ENCODE measurements around the gene KCNN3.

- TF ChIP-seq CTCF (IDR thresholded peaks at IDR 0.05; ENCODE audit: poor library complexity, severe bottlenecking) (no peak), MXI1 (conservative IDR thresholded peaks at IDR 0.05; ENCODE audit: poor library complexity, severe bottlenecking) (no peak), EZH2 (IDR thresholded peaks at IDR 0.05; ENCODE audit: borderline replicate concordance, insufficient read depth, low read length, poor library complexity, severe bottlenecking) (no peak), POLR2AphosphoS5 (IDR thresholded peaks at IDR 0.05) (no peak), RAD21 (conservative IDR thresholded peaks at IDR 0.05) (no peak), EP300 (conservative IDR thresholded peaks at IDR 0.05; ENCODE audit: poor library complexity, severe bottlenecking) (no peak), TAF1 (IDR thresholded peaks at IDR 0.05; ENCODE audit: low read depth) (no peak)
- TF ChIP-seq, protein P1, sequence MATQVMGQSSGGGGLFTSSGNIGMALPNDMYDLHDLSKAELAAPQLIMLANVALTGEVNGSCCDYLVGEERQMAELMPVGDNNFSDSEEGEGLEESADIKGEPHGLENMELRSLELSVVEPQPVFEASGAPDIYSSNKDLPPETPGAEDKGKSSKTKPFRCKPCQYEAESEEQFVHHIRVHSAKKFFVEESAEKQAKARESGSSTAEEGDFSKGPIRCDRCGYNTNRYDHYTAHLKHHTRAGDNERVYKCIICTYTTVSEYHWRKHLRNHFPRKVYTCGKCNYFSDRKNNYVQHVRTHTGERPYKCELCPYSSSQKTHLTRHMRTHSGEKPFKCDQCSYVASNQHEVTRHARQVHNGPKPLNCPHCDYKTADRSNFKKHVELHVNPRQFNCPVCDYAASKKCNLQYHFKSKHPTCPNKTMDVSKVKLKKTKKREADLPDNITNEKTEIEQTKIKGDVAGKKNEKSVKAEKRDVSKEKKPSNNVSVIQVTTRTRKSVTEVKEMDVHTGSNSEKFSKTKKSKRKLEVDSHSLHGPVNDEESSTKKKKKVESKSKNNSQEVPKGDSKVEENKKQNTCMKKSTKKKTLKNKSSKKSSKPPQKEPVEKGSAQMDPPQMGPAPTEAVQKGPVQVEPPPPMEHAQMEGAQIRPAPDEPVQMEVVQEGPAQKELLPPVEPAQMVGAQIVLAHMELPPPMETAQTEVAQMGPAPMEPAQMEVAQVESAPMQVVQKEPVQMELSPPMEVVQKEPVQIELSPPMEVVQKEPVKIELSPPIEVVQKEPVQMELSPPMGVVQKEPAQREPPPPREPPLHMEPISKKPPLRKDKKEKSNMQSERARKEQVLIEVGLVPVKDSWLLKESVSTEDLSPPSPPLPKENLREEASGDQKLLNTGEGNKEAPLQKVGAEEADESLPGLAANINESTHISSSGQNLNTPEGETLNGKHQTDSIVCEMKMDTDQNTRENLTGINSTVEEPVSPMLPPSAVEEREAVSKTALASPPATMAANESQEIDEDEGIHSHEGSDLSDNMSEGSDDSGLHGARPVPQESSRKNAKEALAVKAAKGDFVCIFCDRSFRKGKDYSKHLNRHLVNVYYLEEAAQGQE (IDR thresholded peaks at IDR 0.05; ENCODE audit: borderline replicate concordance) = no peak
Observed at GRCh38 chr1:154786804-154787570, 83.1 kb downstream of the KCNN3 start.
